GM19035 (cell line): ENCODE measurements around the gene SRP68.

ENCODE experiments used
- ATAC-seq: cut with Tn5 transposase; IDR thresholded peaks from one replicate; pipeline ENCODE4 v1.9.1; 2021; ENCODE audit not compliant: unreplicated experiment

SRP68 gene

DNA sequence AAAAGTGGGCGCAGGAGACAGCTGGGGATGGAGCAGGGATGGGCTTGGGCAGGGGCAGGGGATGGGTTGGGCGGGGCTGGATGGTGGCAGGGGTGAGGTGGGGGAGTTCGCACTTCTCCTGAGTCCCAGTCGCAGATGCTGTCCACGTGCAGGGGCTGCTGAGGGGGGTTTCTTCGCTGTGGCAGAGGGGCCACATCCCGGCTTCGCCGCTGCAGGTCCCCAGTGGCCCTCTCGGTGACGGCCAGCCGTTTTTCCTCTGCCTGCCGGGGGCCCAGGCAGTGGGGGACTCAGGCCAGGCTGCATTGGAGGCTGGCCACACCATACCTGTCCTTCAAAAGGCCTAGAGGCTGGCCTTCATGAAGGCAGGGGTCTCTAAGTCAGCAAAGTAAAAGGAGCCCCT lies 53.5 kb downstream of the SRP68 start:
- no peak for ATAC-seq

DNA sequence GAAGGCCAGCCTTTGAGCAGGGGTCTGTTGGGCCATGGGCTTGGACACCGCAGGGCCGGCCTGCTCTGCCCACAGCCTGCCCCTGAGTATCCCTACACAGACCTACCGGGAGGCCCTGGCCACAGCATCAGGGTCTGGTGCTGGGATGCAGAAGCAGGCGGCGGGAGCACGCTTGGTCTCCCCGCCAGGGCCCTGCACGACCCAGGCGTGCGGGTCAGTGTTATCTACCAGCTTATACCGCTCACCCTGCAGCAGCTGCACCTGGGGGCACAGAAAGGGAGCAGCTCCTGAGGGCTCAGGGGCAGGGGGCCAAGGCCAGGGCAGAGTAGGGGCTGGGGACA lies 54.0 kb downstream of the SRP68 start:
- no peak for ATAC-seq

DNA sequence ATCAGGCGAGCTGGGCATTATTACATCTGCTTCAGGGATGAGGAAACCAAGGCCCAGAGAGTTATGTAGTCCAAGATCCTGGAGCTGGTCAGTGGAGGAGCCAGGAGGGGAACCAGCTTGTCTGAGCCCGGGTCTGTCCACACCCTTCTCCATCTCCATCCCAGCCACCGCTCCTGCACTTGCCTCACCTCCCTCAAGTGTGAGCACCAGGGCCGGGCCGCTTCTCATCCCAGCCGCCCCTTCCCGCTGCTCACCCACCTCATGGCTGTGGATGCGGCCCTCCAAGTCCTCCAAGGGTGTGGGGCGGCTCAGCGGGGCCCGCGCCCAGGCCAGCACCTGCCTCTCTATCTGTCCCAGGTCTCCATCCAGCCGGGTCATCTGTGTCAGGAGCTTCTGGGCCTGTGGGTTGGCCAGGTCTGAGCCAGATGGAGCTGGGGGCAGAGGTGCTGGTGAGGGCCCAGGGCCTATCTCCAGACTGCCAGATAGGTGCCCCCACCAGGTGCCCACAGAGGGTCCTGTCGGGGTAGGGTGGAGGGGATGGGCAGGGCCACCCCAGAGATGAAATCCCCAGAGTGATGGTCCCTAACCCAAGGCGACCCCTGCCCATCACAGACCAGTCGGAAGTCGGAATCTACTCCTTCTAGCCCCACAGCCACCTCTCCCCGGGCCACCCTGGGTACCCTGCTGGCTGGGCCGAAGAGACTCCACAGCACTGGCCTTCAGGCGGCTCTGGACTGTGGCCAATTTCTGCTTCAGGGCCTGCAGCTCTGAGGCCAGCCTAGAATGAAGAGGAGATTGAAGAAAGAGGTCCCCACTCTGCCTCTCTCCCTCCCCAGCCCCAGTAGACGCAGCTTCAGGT lies 54.6 kb downstream of the SRP68 start:
- no peak for ATAC-seq

DNA sequence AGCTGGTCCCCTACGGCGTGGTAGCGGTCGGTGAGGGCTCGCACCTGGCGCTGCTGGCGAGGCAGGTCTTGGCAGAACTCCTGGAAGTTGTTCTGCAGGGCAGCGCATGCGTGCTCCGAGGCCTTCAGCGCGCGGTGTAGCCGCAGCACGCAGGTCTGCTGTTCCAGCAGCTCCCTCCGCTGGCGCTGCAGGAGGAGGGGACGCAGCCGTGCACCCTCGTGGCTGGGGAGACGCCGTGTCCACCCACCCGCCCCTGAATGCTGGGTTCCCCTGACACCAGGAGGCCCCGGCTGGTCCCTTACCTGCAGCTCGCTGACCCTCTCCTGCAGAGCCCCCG lies 57.4 kb downstream of the SRP68 start:
- no peak for ATAC-seq

DNA sequence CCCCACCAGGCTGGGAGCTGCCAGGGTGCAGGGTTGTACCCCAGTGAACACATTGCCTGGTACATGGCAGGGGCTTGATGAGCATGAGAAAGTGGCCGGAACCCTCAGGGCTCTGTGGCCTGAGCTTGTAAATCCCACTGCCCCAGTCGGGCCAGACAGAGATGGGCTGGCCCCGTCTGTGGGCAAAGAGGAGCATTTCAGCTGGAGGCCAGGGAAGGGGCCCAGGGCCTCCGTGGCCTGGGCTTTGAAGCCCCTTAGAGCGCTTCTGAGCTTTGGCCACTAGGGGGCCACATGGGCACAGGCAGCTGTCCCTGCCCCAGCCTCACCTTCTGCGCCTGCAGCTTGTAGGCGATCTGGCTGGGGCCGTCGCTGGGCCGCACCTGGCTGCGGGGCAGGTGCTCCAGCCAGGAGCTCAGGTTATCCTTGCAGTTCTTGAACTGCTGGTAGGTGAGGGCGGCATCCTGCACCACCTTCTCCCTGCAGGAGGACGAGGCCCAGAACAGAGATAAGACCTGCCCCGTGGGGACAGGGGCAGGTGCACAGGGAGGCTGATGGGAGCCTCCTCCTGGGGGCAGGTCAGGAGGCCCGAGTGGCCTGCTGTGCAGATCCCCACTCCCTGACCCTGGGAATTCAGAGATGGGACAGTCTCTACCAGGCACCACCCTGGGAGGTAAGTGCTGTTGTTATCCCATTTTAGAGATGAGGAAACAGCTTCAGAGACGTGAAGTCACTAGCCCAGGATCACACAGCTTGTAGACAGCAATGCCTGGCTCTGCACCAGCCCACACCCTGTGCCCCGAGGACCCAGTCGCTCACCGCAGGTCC lies 58.0 kb downstream of the SRP68 start:
- ATAC-seq, result peak; percentile 55

DNA sequence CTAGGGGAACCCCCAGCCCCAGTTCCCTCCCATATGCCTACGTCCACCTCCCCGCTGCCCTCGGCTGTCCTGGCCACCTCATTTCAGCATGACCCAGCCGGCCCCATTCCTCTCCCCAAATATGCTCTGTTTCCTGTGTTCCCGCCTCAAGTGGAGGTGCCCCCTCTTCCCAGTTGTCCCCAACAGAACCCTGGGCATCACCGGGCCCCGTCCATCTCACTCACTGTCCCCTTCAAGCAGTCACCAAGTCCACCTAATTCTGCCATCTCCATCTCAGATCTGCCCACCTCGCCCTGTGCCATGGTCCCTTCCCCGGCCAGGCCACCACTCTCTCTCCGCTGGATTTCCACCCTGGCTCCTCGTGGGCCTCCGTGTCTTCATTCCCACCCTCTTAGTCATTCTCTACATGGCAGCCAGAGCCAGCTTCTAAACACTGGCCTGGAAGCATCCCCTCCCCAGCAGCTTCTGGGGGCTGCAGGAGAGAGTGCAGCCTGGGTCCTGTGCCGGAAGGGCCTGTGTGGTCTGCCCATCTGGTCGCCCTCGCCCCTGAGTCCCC lies 58.9 kb downstream of the SRP68 start:
- ATAC-seq, result no peak

DNA sequence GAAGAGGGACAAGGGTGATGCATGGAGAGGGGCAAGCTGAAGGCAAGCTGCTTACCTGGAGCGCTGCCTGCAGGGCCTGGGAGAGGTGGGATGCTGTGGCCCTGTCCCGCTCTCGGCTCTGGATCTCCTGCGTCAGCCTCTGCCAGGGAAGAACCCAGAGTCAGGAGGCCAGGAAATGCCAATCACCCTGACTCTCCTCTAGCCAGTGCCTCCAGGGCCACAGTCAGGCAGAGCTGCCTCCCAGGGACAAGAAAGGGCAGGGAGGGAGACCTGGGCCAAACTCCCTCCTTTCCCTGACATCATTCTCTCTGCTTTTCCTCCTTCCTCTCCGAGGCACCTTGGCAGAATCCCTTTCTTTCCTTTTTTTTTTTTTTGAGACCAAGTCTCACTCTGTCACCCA lies 60.4 kb downstream of the SRP68 start:
- ATAC-seq, result no peak

DNA sequence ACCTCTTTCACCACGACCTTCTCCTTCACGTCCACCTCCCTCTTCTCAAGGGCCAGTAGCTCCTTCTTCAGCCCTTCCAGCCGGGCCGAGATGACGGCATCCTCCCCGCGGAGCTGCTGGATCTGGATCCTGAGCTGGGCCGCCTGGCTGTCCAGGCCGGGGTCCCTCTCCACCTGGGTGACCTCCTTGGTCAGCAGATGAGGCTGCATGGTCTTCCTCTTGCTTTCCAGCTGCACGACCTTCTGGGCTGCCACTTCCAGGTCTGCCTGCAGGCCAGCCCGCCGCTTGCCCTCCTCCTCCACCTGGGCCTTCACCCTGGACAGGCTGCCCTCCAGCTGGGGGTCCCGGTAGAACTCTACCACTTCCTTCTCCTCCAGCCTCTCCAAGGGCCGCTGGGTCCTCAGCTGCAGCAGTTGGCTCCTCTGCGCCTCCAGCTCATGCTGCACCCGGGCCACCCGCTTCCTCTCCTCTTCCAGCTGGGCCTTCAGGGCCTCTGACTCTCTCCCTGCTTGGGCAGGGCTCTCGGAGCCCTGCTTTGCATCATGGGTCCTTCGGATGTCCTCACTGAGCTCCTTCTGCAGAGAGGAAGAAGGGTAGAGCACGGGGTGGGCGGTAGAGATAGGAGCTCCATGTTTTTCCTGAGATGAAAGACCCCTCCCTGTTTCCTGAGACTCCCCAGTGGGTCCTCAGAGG lies 62.2 kb downstream of the SRP68 start:
- no peak for ATAC-seq

DNA sequence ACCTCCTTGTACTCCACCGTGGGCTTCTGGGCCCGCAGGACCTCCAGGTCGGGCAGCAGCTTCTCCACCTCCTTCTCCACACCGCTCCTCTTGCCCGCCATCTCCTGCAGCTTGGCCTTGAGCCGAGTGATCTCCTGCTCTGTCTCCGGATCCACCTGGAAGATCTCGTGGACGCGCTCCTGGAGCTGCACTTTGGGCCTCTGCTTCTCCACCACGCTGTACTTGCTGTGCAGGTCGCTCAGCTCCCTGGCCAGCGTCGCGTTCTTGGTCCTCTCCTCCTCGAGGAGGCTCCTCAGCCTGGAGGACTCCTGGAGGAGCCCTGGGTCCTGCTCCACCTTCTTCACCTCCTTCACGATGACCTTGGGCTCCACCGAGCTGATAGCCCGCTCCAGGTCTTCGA lies 62.9 kb downstream of the SRP68 start:
- no peak for ATAC-seq

DNA sequence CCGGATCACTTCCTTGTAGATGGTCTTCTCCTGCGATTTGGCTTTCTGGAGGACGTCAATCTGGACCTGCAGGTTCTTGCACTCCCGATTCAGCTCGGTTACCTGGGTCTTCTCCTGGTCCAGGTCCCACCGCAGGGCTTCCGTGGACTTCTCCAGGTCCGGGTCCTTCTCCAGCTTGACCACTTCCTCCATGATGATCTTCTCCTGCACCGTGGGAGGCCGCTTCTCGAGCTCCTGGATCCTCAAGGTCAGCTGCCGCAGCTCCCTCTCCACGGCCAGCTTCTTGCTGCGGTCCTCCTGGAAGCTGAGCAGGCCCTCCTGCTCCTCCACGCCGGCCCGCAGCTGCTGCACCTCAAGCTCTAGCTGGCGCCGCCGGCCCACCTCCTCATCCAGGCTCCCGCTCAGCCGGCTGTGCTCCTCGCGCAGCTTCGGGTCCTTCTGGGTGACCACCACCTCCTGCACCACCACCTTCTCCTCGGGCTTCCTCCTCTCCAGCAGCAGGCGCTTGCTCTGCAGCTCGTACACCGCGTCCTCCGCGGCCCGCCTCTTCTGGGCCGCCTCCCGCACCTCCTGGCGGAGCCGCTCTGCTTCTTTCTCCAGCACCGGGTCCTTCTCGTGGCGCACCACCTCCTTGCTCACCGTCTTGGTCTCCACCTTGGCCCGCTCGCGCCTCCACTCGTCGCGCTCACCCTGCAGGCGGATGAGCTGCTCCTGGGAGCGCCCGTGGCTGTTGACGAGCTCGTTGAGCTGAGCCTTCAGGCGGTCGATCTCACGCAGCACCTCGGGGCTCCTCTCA lies 63.5 kb downstream of the SRP68 start:
- ATAC-seq, result no peak

DNA sequence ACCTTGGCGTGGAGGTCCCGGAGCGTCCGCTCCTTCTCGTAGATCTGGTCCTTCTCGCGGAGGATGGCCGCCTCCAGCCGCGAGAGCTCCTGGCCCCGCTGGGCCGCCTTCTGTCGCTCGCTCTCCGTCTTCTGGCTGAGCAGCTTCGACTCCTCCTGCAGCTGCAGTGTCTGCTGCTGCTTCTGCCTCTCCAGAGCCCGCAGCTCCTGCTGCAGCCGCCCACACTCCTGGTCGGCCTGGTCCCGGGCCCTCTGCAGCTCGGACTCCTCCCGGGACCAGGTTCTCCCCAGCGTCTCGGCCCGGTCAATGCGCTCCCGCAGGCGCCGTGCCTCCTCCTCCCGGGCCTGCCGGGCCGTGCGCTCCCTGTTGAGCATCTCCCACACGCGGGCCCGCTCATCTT lies 64.1 kb downstream of the SRP68 start:
- ATAC-seq, result no peak

DNA sequence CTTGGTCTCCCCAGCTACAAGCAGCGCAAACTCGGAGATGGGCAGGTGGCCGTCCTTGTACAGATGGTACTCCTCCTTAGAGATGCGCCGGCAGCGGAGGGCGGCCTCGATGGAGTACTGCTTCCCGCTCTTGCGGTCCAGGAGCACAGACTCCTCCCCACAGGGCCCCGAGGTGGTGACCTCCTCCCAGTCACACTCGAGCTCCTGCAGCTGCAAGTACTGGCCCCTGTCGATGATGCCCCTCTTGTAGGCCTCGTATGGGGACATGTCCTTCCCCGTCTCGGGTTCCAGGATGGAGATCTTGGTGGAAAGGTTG lies 64.5 kb downstream of the SRP68 start:
- no peak for ATAC-seq

DNA sequence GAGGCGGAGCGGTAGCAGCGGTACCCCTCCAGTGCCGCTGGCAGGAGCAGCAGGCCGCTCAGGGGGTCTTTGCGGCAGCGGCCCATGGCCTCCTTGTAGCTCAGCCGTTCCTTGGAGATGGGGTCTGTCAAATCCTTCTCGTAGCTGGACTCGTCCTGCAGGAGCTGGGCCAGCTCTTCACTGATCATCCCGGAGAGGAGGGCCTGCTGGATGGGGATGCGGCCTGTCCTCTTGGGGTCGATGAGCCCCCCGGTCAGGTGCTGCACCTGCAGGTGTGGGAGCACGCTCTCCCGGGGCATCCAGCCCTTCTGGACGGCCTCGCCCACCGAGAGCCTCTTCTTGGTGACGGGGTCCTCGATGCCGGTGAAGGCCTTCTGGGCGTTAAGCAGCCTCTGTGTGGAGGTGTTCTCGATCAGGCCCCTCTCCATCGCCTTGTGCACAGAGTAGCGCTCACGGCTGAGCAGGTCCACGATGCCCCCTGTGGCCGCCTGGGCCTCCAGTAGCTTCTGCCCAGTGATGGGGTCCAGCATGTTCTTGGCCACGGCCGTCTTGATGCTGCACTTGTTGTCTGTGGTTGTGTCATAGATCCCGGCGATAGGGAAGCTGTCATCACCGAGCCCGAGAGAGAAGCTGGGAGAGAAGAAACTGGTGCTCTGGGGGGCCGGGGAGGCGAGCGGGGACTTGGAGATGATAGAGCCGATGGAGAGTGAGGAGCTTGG lies 65.0 kb downstream of the SRP68 start:
- no peak for ATAC-seq

DNA sequence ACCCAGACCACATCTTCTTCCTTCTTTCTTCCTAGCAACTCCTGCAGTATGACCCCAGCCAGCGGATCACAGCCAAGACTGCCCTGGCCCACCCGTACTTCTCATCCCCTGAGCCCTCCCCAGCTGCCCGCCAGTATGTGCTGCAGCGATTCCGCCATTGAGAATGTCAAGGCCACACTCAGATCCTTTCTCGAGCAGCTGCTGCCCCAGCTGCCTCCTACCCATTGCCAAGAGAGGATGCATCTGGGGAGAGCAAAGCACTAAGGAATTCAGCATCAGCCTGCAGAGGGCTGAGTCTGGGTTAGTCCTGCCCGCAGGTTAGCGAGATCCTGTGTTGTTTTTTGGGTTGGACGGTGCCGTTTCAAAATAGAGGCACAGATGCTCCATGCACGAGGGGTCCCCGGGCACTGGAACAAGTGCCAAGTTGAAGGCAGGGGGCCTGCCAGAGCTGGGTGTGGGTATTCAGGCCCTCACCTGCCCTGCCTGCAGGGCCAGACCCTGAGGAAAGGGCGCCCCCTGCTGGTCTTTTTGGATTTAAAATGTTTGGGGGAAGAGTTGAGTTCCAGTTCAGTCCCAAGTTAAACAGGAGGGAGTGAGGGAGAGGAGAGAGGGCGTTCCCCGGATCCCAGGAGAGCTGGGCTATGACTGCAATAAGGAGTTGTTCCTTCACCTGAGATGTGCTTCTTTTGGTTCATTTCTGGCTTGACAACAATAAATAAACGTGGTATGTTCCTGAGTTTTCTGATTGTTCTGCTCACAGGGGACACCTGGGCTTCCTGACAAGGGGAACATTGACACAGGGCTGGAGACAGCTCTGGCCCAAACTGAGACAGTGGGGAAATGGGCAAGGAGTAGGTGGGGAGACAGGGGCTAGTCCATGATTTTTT lies 66.8 kb downstream of the SRP68 start:
- no peak for ATAC-seq

DNA sequence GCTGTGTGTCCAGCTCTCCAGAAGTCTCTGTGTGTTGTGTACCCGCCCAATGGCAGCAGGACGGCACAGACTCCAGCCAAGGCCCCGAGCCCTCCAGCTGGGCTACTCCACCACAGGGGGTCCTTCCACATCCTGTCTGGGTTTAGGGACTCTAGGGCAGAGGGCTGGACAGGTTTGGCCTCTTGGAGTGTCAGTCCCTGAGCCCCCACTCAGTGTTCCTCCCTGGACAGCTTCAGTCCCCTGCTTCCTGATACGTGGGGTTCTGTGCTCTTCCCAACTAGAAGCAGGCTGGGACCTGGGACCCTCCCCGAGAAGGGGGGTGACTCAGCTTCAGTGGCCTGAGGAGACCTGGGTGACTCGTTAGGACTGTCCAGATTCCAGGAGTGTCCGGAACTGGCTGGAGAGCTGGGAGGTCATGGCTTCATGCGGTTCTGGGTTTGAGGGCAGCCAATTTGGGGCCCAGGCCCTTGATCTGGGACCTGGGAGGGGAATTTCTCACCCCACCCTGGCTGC lies 67.5 kb downstream of the SRP68 start:
- ATAC-seq, result no peak

DNA sequence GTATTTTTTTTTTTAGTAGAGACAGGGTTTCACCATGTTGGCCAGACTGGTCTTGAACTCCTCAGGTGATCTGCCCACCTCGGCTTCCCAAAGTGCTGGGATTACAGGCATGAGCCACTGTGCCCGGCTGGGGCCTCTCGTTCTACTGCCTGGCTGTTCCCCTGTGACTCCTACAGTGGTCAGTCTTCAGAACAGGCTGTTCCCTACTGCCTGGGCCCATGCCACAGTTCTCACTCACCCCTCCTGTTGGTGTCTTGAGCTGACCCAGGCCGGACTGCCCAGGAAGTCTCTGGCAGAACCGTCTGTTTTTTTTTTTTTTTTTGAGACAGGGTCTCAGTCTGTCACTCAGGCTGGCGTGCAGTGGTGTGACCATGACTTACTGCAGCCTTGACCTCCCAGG lies 68.4 kb downstream of the SRP68 start:
- no peak for ATAC-seq

DNA sequence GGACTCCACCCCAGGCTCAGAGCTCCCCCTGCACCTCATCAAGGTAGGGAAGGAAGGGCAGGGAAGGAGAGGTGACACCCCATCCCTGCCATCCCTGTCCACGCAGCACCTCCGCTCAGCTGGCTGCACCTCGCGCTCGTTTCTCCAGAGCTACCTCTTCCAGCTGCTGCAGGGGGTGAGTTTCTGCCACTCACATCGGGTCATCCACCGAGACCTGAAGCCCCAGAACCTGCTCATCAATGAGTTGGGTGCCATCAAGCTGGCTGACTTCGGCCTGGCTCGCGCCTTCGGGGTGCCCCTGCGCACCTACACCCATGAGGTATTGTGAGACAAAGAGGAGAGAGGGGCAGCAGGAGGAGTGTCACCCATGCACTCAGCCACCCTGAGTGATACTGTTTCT lies 70.2 kb downstream of the SRP68 start:
- no peak for ATAC-seq

DNA sequence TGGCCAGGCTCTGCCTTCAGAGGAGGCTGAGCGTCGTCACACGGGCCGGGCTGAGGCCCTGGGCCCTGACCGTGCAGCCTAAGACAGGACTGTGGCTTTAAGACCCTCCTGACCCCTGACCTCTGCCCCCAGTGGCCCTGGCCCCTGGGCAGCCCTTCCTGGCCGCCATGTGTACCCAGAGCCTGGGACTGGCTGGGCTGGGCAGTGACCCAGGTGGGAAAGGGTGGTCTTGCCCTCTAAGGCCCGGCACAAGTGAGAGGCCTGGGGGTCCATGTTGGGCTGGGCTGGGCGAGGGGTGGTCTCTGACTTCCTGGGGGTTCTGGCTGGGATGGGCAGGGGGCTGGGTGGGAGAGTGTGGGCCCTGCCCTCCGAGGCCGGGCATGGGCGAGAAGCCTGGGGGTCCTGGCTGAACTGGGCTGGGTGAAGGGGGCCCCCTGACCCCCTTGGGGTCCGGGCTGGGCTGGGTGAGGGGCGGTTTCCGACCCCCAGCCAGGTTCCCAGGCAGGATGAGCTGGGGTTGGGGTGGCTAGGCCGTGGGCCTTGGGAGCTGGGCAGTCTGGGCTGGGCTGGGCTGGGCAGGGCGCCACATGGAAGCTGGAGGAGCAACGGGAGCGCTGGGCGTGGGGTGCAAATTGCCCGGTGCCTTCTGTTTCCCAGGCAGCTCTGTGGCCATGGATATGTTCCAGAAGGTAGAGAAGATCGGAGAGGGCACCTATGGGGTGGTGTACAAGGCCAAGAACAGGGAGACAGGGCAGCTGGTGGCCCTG lies 71.4 kb downstream of the SRP68 start, which contains the start of gene CDK3:
Gene CDK3, plus strand, starts transcription at position 101 of the 767 bp plus-strand sequence. Its CDS starts 571 bp downstream, at position 672.
- no peak for ATAC-seq
